NCI-H510A treated with DMSO at 0.1 percent for 48 hours (cell line): ENCODE data around the gene FXYD6.
A peak's percentile ranks its signal among the peaks of the same experiment; 100 is the strongest.

Experiments used
- DNase-seq: peaks from one replicate; lab custom pipeline; 2025; lab: John Stamatoyannopoulos, UW

Gene FXYD6

DNA sequence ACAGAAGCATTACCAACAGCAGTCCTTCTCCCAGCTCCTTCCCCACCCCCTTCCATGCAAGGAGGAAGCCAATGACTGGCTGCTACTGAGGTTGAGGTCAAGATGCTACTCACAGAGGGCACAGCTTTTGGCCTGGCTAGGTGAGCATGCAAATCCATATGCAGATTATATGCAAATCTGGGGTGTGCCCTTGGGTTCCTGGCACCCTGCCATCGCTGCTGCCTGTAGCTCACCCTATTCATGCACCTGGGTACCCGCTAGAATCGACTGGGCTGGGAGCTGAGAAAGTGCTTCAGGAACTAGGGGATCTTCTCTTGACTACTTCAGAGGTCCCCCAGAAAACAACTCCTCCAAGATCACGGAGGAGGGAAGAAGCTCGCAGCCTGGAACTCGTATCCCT, 83.5 kb downstream of the FXYD6 start:
- no peak for DNase-seq

DNA sequence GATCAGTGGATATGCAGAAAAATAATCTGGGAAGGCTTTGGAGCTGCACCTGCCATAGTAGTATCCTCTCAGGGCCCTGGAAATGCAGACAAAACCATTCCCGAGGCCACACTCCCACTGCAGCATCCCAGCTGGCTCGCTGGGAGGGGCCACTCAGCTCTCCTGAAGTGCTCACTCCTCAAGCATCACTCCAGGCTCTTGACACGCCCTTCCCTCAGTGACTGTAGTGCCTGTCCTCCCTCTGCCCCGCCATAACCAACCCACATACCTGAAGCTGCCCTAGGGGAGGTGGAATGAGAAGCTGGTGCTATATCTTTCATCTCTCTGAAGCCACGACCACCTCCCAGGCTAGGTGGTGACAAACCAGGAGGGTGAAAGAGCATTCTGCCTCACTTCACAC, 84.2 kb downstream of the FXYD6 start:
- peak; percentile 86 for DNase-seq

DNA sequence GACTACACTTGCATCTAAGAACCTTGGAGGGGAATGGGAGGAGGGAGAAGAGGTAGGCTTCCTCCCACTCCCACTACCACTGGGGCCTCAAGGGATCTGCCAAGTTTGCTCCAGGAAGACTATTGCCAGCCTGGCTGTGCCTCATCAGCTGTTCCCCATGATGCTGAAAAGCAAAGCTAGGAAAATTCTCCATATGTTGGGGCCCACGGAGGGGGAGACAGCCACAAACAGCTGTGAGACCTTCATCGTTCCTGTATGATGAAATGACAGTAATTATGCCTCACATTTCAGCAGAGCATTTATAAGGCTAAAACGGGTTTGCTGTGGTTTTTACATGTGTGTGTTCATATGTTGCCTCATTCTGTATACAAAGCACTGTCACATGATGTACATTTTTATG, 86.2 kb downstream of the FXYD6 start:
- DNase-seq = no peak

DNA sequence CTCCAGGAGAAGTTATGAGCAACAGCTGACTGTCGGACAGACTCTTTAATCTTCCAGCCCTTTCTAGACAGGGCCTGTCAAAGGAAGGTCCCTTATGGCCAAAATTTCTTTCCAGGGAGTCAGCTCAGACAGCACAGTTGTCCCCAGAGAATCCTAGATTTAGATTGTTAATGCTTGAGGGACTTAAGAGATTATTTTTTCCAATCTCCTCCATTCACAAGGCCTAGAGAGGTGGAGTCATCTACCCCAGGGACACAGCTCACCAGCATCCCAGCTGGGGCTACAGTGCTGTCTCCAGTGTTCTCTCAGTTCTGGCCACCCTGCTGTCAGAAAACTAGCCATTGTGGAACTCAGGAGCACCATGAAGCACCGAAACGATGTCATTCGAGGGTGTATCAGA, 87.2 kb downstream of the FXYD6 start:
- DNase-seq = no peak
